ENCODE data around the gene SORBS2. TPM values are rescaled to one million over a fixed set of nuclear protein-coding genes. Genes with fewer than 3 reads are reported as not detected.

Gene SORBS2
- total and polyA plus RNA-seq, 2 donors (not counting 3 experiments of a cell fraction or from before 2014, with no cell fraction given) = 69.8 to 82.5 TPM

GRCh38 chr4:185566972-185567371, 245.0 kb downstream of the SORBS2 start:
- Histone ChIP-seq H2AFZ (ENCODE audit: low read depth, low read length) (peak overlapping the region; percentile 91), H3K9me1 (replicated peaks; ENCODE audit: control insufficient read depth, extremely low read depth, insufficient read depth, low read length) (no peaks in the 10 kb centered on the region), H3K79me2 (ENCODE audit: control insufficient read depth, insufficient read depth, low read length) (no peaks in the 10 kb centered on the region), H3K4me1 (ENCODE audit: control insufficient read depth, extremely low read depth, insufficient read depth, low read length) (peaks cover 17% of the 10 kb centered on the region), H3K36me3 (ENCODE audit: control insufficient read depth in 2 of 2, extremely low read depth in 1 of 2, insufficient read depth in 2 of 2, low read length in 2 of 2) (no peaks in the 10 kb centered on the region), H3K27me3 (ENCODE audit: control insufficient read depth in 2 of 2, insufficient read depth in 2 of 2, low read length in 2 of 2) (no peaks in the 10 kb centered on the region), H3K4me2 (ENCODE audit: insufficient read depth, low read length) (peak overlapping the region; percentile 10), H3K4me3 (replicated peaks in 1 of 3; ENCODE audit: insufficient read depth in 1 of 3, low read depth in 1 of 3, low read length in 3 of 3) (no peak overlapping the region), H3K27ac (ENCODE audit: insufficient read depth, low read depth, low read length) (peak overlapping the region; percentile 87), H4K20me1 (replicated peaks; ENCODE audit: control insufficient read depth, extremely low read depth, insufficient read depth, low read length) (no peaks in the 10 kb centered on the region), H3K9me3 (replicated peaks; ENCODE audit: control insufficient read depth, insufficient read depth, low read length) (no peaks in the 10 kb centered on the region), H3K9ac (replicated peaks; ENCODE audit: extremely low read depth, insufficient read depth, low read length) (peak overlapping the region; percentile 66)
- peak; percentile 93 for DNase-seq (ENCODE audit: low read depth, low spot score)
- dilution Hi-C loops (cut with MboI; ENCODE audit: extremely low pct_ligation_motif_present, low sequenced_read_pairs) = no loop called here
- CTCF ChIA-PET = interaction anchor here (0.8 to 1.8 kb wide), 4 partner anchors 10 to 471 kb away, joined by 3 to 5 read pairs (median 4); no protein-coding TSS in a partner anchor
- FAIRE-seq = peak; percentile 86
- TF ChIP-seq POLR2A (IDR thresholded peaks at IDR 0.05; ENCODE audit: low read depth, low read length) = no peak
- no peak for TF ChIP-seq MAX (IDR thresholded peaks at IDR 0.05; ENCODE audit: insufficient read depth, insufficient read length)
- peak; percentile 59 for TF ChIP-seq JUN (IDR thresholded peaks at IDR 0.05; ENCODE audit: borderline replicate concordance, insufficient read depth, insufficient read length, low read depth)
- no peak for TF ChIP-seq POLR2AphosphoS5 (IDR thresholded peaks at IDR 0.05; ENCODE audit: insufficient read depth, low read depth, low read length)
- TF ChIP-seq FOS (IDR thresholded peaks at IDR 0.05; ENCODE audit: borderline replicate concordance, insufficient read depth, low read length) = no peak
- intact Hi-C loops (cut with micrococcal nuclease) = loop anchor here (2.0 kb wide), 3 partner anchors 32 to 96 kb away; partner anchors contain the start of genes CCDC110 and PDLIM3
- POLR2A ChIA-PET = interaction anchor here (0.7 kb wide), 1 partner anchor 52 kb away, joined by 3 read pairs; no protein-coding TSS in a partner anchor
- BruUV-seq (replicated peaks) = TSS peak; percentile 37

GRCh38 chr4:185566425-185566824, 245.6 kb downstream of the SORBS2 start:
- Histone ChIP-seq H3K9ac (replicated peaks; ENCODE audit: extremely low read depth, insufficient read depth, low read length) (peak overlapping the region; percentile 66), H3K36me3 (ENCODE audit: control insufficient read depth in 2 of 2, extremely low read depth in 1 of 2, insufficient read depth in 2 of 2, low read length in 2 of 2) (no peaks in the 10 kb centered on the region), H3K4me1 (ENCODE audit: control insufficient read depth, extremely low read depth, insufficient read depth, low read length) (peaks cover 17% of the 10 kb centered on the region), H4K20me1 (replicated peaks; ENCODE audit: control insufficient read depth, extremely low read depth, insufficient read depth, low read length) (no peaks in the 10 kb centered on the region), H3K27ac (ENCODE audit: insufficient read depth, low read depth, low read length) (peak overlapping the region; percentile 87), H3K79me2 (ENCODE audit: control insufficient read depth, insufficient read depth, low read length) (no peaks in the 10 kb centered on the region), H2AFZ (ENCODE audit: low read depth, low read length) (peak overlapping the region; percentile 91), H3K4me2 (ENCODE audit: insufficient read depth, low read length) (peak overlapping the region; percentile 10), H3K9me3 (replicated peaks; ENCODE audit: control insufficient read depth, insufficient read depth, low read length) (no peaks in the 10 kb centered on the region), H3K9me1 (replicated peaks; ENCODE audit: control insufficient read depth, extremely low read depth, insufficient read depth, low read length) (no peaks in the 10 kb centered on the region), H3K4me3 (replicated peaks in 1 of 3; ENCODE audit: insufficient read depth in 1 of 3, low read depth in 1 of 3, low read length in 3 of 3) (no peak overlapping the region), H3K27me3 (ENCODE audit: control insufficient read depth in 2 of 2, insufficient read depth in 2 of 2, low read length in 2 of 2) (no peaks in the 10 kb centered on the region)
- no peak for FAIRE-seq
- BruUV-seq (replicated peaks) = no TSS peak
- dilution Hi-C loops (cut with MboI; ENCODE audit: extremely low pct_ligation_motif_present, low sequenced_read_pairs) (no loop called here), intact Hi-C loops (cut with micrococcal nuclease) (loop anchor here (2.0 kb wide), 3 partner anchors 32 to 96 kb away; partner anchors contain the start of genes CCDC110 and PDLIM3)
- ChIA-PET POLR2A (interaction anchor here (0.7 kb wide), 1 partner anchor 52 kb away, joined by 3 read pairs; no protein-coding TSS in a partner anchor), CTCF (interaction anchor here (1.2 to 1.8 kb wide), 3 partner anchors 11 to 472 kb away, joined by 3 to 5 read pairs (median 4); no protein-coding TSS in a partner anchor)
- DNase-seq (ENCODE audit: low read depth, low spot score) = no peak
- TF ChIP-seq JUN (IDR thresholded peaks at IDR 0.05; ENCODE audit: borderline replicate concordance, insufficient read depth, insufficient read length, low read depth) = no peak
- TF ChIP-seq POLR2AphosphoS5 (IDR thresholded peaks at IDR 0.05; ENCODE audit: insufficient read depth, low read depth, low read length) = no peak
- no peak for TF ChIP-seq EZH2 (IDR thresholded peaks at IDR 0.05; ENCODE audit: borderline replicate concordance, low read depth, low read length, severe bottlenecking)
- no peak for TF ChIP-seq POLR2A (IDR thresholded peaks at IDR 0.05; ENCODE audit: low read depth, low read length)
- TF ChIP-seq MAX (IDR thresholded peaks at IDR 0.05; ENCODE audit: insufficient read depth, insufficient read length) = no peak
- TF ChIP-seq FOS (IDR thresholded peaks at IDR 0.05; ENCODE audit: borderline replicate concordance, insufficient read depth, low read length) = no peak
- TF ChIP-seq GATA2 (IDR thresholded peaks at IDR 0.05; ENCODE audit: insufficient read depth, insufficient read length, low read depth, low read length) = no peak
- TF ChIP-seq MYC (IDR thresholded peaks at IDR 0.05; ENCODE audit: low read depth, low read length) = no peak
- TF ChIP-seq CTCF (IDR thresholded peaks at IDR 0.05; ENCODE audit: extremely low read depth in 1 of 2, insufficient read depth in 1 of 2, low read depth in 1 of 2, low read length in 2 of 2) = no peak

All from endothelial cell of umbilical vein (primary cell).